Stimulated activated memory B cell treated with anti-CD40 and anti-IgM and Interleukin-4, amounts not matched to agents 10 μg/mL and 1 μg/mL and 100 μg/mL, for 72 hours (primary cell): ENCODE measurements around the gene LMCD1.
A peak's percentile ranks its signal among the peaks of the same experiment; 100 is the strongest.

ENCODE experiments used
- ATAC-seq: fragments of 150-1000 bp; cut with Tn5 transposase; 2 replicates; pipeline ENCODE4 v1.10.0; 2021
- H3K27ac Mint-ChIP-seq: one replicate; pipeline ENCODE4 v1.8.0; 2022; ENCODE audit warnings: mild to moderate bottlenecking, mixed read lengths
- H3K27me3 Mint-ChIP-seq: one replicate; pipeline ENCODE4 v1.8.0; 2022; ENCODE audit warnings: mixed read lengths
- H3K36me3 Mint-ChIP-seq: one replicate; pipeline ENCODE4 v1.8.0; 2022; ENCODE audit warnings: mixed read lengths
- H3K4me1 Mint-ChIP-seq: one replicate; pipeline ENCODE4 v1.8.0; 2022; ENCODE audit warnings: mixed read lengths
- H3K4me3 Mint-ChIP-seq: one replicate; pipeline ENCODE4 v1.8.0; 2022; ENCODE audit warnings: mild to moderate bottlenecking, moderate library complexity, mixed read lengths
- H3K9me3 Mint-ChIP-seq: one replicate; pipeline ENCODE4 v1.8.0; 2022; ENCODE audit warnings: mixed read lengths

The LMCD1 gene

GRCh38 chr3:8608041-8608790 lies 106.6 kb downstream of the LMCD1 start:
- no peaks in the 10 kb centered on the region for H3K9me3 Mint-ChIP-seq
- H3K27ac Mint-ChIP-seq: no peak overlapping the region
- no peaks in the 10 kb centered on the region for H3K4me1 Mint-ChIP-seq
- peaks cover 37% of the 10 kb centered on the region for H3K27me3 Mint-ChIP-seq
- no peak for ATAC-seq
- H3K36me3 Mint-ChIP-seq: no peaks in the 10 kb centered on the region
- no peak overlapping the region for H3K4me3 Mint-ChIP-seq

GRCh38 chr3:8608791-8609467 lies 107.3 kb downstream of the LMCD1 start:
- Mint-ChIP-seq H3K27me3 (peaks cover 37% of the 10 kb centered on the region), H3K9me3 (no peaks in the 10 kb centered on the region), H3K4me1 (no peaks in the 10 kb centered on the region), H3K27ac (no peak overlapping the region), H3K36me3 (no peaks in the 10 kb centered on the region), H3K4me3 (no peak overlapping the region)
- ATAC-seq: no peak

- H3K4me1 Mint-ChIP-seq: no peaks in the 10 kb centered on the region
- no peaks in the 10 kb centered on the region for H3K9me3 Mint-ChIP-seq
Measured at GRCh38 chr3:8610951-8611350, 109.3 kb downstream of the LMCD1 start.

GRCh38 chr3:8617921-8618320 lies 116.3 kb downstream of the LMCD1 start:
- H3K27me3 Mint-ChIP-seq: peaks cover 4% of the 10 kb centered on the region
- peaks cover 11% of the 10 kb centered on the region for H3K9me3 Mint-ChIP-seq
- ATAC-seq: no peak
- no peaks in the 10 kb centered on the region for H3K4me1 Mint-ChIP-seq
- H3K4me3 Mint-ChIP-seq: no peak overlapping the region
- no peaks in the 10 kb centered on the region for H3K36me3 Mint-ChIP-seq
- no peak overlapping the region for H3K27ac Mint-ChIP-seq

More at GRCh38 chr3:8610951-8611350, 109.3 kb downstream of the LMCD1 start:
- H3K27ac Mint-ChIP-seq: no peak overlapping the region
- no peak for ATAC-seq
- H3K36me3 Mint-ChIP-seq: no peaks in the 10 kb centered on the region
- no peak overlapping the region for H3K4me3 Mint-ChIP-seq
- H3K27me3 Mint-ChIP-seq: peaks cover 28% of the 10 kb centered on the region

GRCh38 chr3:8618950-8619349 lies 117.3 kb downstream of the LMCD1 start:
- no peaks in the 10 kb centered on the region for H3K36me3 Mint-ChIP-seq
- H3K9me3 Mint-ChIP-seq: peaks cover 11% of the 10 kb centered on the region
- no peak overlapping the region for H3K4me3 Mint-ChIP-seq
- H3K27me3 Mint-ChIP-seq: peaks cover 14% of the 10 kb centered on the region
- H3K27ac Mint-ChIP-seq: no peak overlapping the region
- H3K4me1 Mint-ChIP-seq: peaks cover 6% of the 10 kb centered on the region
- no peak for ATAC-seq

GRCh38 chr3:8619548-8619947 lies 117.9 kb downstream of the LMCD1 start:
- no peaks in the 10 kb centered on the region for H3K36me3 Mint-ChIP-seq
- peaks cover 14% of the 10 kb centered on the region for H3K27me3 Mint-ChIP-seq
- H3K4me3 Mint-ChIP-seq: no peak overlapping the region
- ATAC-seq: no peak
- H3K4me1 Mint-ChIP-seq: peaks cover 6% of the 10 kb centered on the region
- H3K27ac Mint-ChIP-seq: no peak overlapping the region
- H3K9me3 Mint-ChIP-seq: peaks cover 11% of the 10 kb centered on the region

GRCh38 chr3:8621141-8621540 lies 119.5 kb downstream of the LMCD1 start:
- H3K27ac Mint-ChIP-seq: no peak overlapping the region
- peaks cover 6% of the 10 kb centered on the region for H3K4me1 Mint-ChIP-seq
- H3K9me3 Mint-ChIP-seq: peaks cover 11% of the 10 kb centered on the region
- ATAC-seq: no peak
- peaks cover 14% of the 10 kb centered on the region for H3K27me3 Mint-ChIP-seq
- H3K36me3 Mint-ChIP-seq: no peaks in the 10 kb centered on the region
- no peak overlapping the region for H3K4me3 Mint-ChIP-seq

- Mint-ChIP-seq H3K4me3 (no peak overlapping the region), H3K9me3 (peaks cover 11% of the 10 kb centered on the region), H3K27me3 (peaks cover 14% of the 10 kb centered on the region), H3K36me3 (no peaks in the 10 kb centered on the region), H3K27ac (no peak overlapping the region), H3K4me1 (peaks cover 6% of the 10 kb centered on the region)
- ATAC-seq: no peak
Measured at GRCh38 chr3:8621872-8622271, 120.2 kb downstream of the LMCD1 start.

GRCh38 chr3:8622873-8623691 lies 121.5 kb downstream of the LMCD1 start:
- Mint-ChIP-seq H3K36me3 (no peaks in the 10 kb centered on the region), H3K27me3 (peaks cover 23% of the 10 kb centered on the region), H3K4me3 (peak overlapping the region; percentile 18), H3K27ac (no peak overlapping the region), H3K9me3 (peaks cover 11% of the 10 kb centered on the region), H3K4me1 (peaks cover 6% of the 10 kb centered on the region)
- ATAC-seq: peak; percentile 76

GRCh38 chr3:8623741-8624140 lies 122.1 kb downstream of the LMCD1 start:
- no peaks in the 10 kb centered on the region for H3K36me3 Mint-ChIP-seq
- H3K4me1 Mint-ChIP-seq: peaks cover 6% of the 10 kb centered on the region
- peaks cover 26% of the 10 kb centered on the region for H3K27me3 Mint-ChIP-seq
- H3K4me3 Mint-ChIP-seq: no peak overlapping the region
- H3K9me3 Mint-ChIP-seq: peaks cover 10% of the 10 kb centered on the region
- no peak for ATAC-seq
- no peak overlapping the region for H3K27ac Mint-ChIP-seq
